OCI-LY3 (cell line): ENCODE results near the gene NIPAL3.

Experiments used
- CTCF ChIP-seq: fragments of 200-600, 300-600 bp; sonication (generic); IDR thresholded peaks from 2 replicates; pipeline ENCODE4 v1.5.1; 2014; ENCODE audit warnings: antibody characterized with exemption, low read length, low read depth
- EZH2phosphoT487 ChIP-seq: fragments of 200-600 bp; shearing (Covaris generic); IDR thresholded peaks from 2 replicates; pipeline ENCODE4 v1.6.1; 2018; ENCODE audit warnings: antibody characterized with exemption, mixed run types, low read depth

GRCh38 chr1:24475700-24476099 is 60.1 kb downstream of the NIPAL3 start:
- TF ChIP-seq CTCF (no peak), EZH2phosphoT487 (no peak)
